SK-N-SH (cell line): ENCODE data around the gene ZNF407. TPM values are rescaled to one million over a fixed set of nuclear protein-coding genes. Genes with fewer than 3 reads are reported as not detected.

ENCODE experiments used
- CTCF ChIA-PET: fragments of 300-600, 350-600 bp; formaldehyde crosslinking; extraction: SDS; loops from one replicate; lab custom pipeline; 2021; lab: Yijun Ruan, JAX
- POLR2A ChIA-PET: fragments of 350-600 bp; sonication (Branson Sonifier 250); formaldehyde crosslinking; extraction: SDS; loops from one replicate; lab custom pipeline; 2020; ENCODE audit warnings: antibody characterized with exemption, inconsistent platforms; lab: Yijun Ruan, JAX
- DNase-seq: peaks from one replicate; pipeline ENCODE4 v3.0.0; 2012
- H2AFZ ChIP-seq: fragments of 200-600 bp; sonication (generic); 2 replicates; pipeline ENCODE4 v1.8.1; 2016; ENCODE audit warnings: antibody characterized with exemption, mild to moderate bottlenecking, low read depth
- H3F3A ChIP-seq: fragments of 200-600 bp; sonication (generic); replicated peaks from 2 replicates; pipeline ENCODE3; 2016; ENCODE audit warnings: antibody characterized with exemption, mild to moderate bottlenecking; ENCODE audit not compliant: insufficient read depth
- H3K27ac ChIP-seq, 2 experiments: fragments of 200-500 bp in 1 of 2; fragments of 200-600 bp in 1 of 2; sonication (Bioruptor generic) in 1 of 2; sonication (generic), shearing (Covaris generic) in 1 of 2; 2 replicates each; pipeline versions ENCODE4 v1.5.1 to v1.6.1; 2014 to 2016; ENCODE audit warnings: low read depth in 2 of 2, inconsistent platforms in 1 of 2, low read length in 1 of 2, mild to moderate bottlenecking in 1 of 2, mixed read lengths in 1 of 2
- H3K27me3 ChIP-seq: fragments of 200-600 bp; sonication (generic), shearing (Covaris generic); 2 replicates; pipeline ENCODE4 v1.6.1; 2016; ENCODE audit warnings: mixed run types; ENCODE audit not compliant: insufficient read depth
- H3K36me3 ChIP-seq, 2 experiments: fragments of 200-500 bp in 1 of 2; fragments of 200-600 bp in 1 of 2; sonication (Bioruptor generic) in 1 of 2; sonication (generic) in 1 of 2; replicated peaks in 1 of 2; 2 replicates each; pipeline versions ENCODE3 to v1.5.1; 2014 to 2016; ENCODE audit warnings: low read length in 1 of 2, mild to moderate bottlenecking in 1 of 2; ENCODE audit not compliant: insufficient read depth in 2 of 2, control insufficient read depth in 1 of 2
- H3K4me1 ChIP-seq, 2 experiments: fragments of 200-500 bp in 1 of 2; fragments of 200-600 bp in 1 of 2; sonication (Bioruptor generic) in 1 of 2; sonication (generic), shearing (Covaris generic) in 1 of 2; 2 replicates each; pipeline versions ENCODE4 v1.5.1 to v1.6.1; 2014 to 2016; ENCODE audit warnings: low read depth in 1 of 2, low read length in 1 of 2, mixed run types in 1 of 2; ENCODE audit not compliant: insufficient read depth in 2 of 2, control insufficient read depth in 1 of 2
- H3K4me2 ChIP-seq: fragments of 200-600 bp; sonication (generic), shearing (Covaris generic); 2 replicates; pipeline ENCODE4 v1.6.1; 2017; ENCODE audit warnings: mixed run types
- H3K4me3 ChIP-seq, 2 experiments: fragments of 200-500 bp in 1 of 2; fragments of 200-600 bp in 1 of 2; sonication (Bioruptor generic) in 1 of 2; sonication (generic), shearing (Covaris generic) in 1 of 2; 2 replicates each; pipeline versions ENCODE4 v1.5.1 to v1.8.1; 2014 to 2016; ENCODE audit warnings: low read depth in 2 of 2, inconsistent platforms in 1 of 2, low read length in 1 of 2, mild to moderate bottlenecking in 1 of 2, mixed read lengths in 1 of 2, moderate library complexity in 1 of 2
- H3K79me2 ChIP-seq: fragments of 200-600 bp; sonication (generic); 2 replicates; pipeline ENCODE4 v1.8.1; 2017; ENCODE audit warnings: mild to moderate bottlenecking; ENCODE audit not compliant: insufficient read depth
- H3K9ac ChIP-seq: fragments of 200-600 bp; sonication (generic); 2 replicates; pipeline ENCODE4 v1.6.1; 2017; ENCODE audit warnings: mixed run types
- H3K9me2 ChIP-seq: fragments of 200-600 bp; sonication (generic); 2 replicates; pipeline ENCODE4 v1.6.1; 2017; ENCODE audit warnings: mixed run types
- H3K9me3 ChIP-seq: fragments of 200-600 bp; sonication (generic); 2 replicates; pipeline ENCODE4 v1.6.1; 2017; ENCODE audit warnings: mixed run types, mild to moderate bottlenecking, moderate library complexity
- H4K20me1 ChIP-seq: fragments of 200-600 bp; sonication (generic); 2 replicates; pipeline ENCODE4 v1.6.1; 2017; ENCODE audit warnings: mild to moderate bottlenecking, mixed run types; ENCODE audit not compliant: insufficient read depth
- CHD2 ChIP-seq: fragments of 150-350 bp; IDR thresholded peaks from 2 replicates; pipeline ENCODE4 v1.6.1; 2018; ENCODE audit warnings: low read length; ENCODE audit not compliant: partially characterized antibody
- MXI1 ChIP-seq: IDR thresholded peaks from 2 replicates; pipeline ENCODE4 v1.6.1; 2012; ENCODE audit warnings: mild to moderate bottlenecking, low read depth, low read length, improper control_type of control experiment
- PBX3 ChIP-seq: IDR thresholded peaks from 2 replicates; pipeline ENCODE4; 2012
- SMC3 ChIP-seq: IDR thresholded peaks from 2 replicates; pipeline ENCODE4 v1.6.1; 2012; ENCODE audit warnings: low read depth, low read length, improper control_type of control experiment
- ZBTB33 ChIP-seq: IDR thresholded peaks from 2 replicates; pipeline ENCODE4 v1.4.0; 2012; ENCODE audit warnings: low read depth, borderline replicate concordance
- WGBS: methylation state at CpG from one replicate; pipeline ENCODE4 v1.1.6; 2017; ENCODE audit warnings: low lambda C conversion rate; 5-methylcytosine and 5-hydroxymethylcytosine counted together
- polyA plus RNA-seq, 3 experiments: library from polyadenylated mRNA; depleted of rRNA; stranded (reverse); fragments of >200 nt; gene quantifications; 2 replicates each; pipeline ENCODE4 v1.2.3, GENCODE V29; 2012
- TF ChIP-seq, protein P1 (sequence below): fragments of 200-600 bp; sonication (generic); IDR thresholded peaks from 2 replicates; pipeline ENCODE4 v1.6.1; 2017; ENCODE audit warnings: antibody characterized with exemption, mild to moderate bottlenecking, moderate library complexity

Gene ZNF407
- polyA plus RNA-seq, 1 of the 3 experiments (the other 2 are of a cell fraction) = 2.6 TPM

GRCh38 chr18:74921057-74921820 is 323.6 kb downstream of the ZNF407 start:
- POLR2A ChIA-PET = no interaction called here

More at GRCh38 chr18:74921057-74921820, 323.6 kb downstream of the ZNF407 start:
- CTCF ChIA-PET = no interaction called here
- Histone ChIP-seq H3K4me2 (no peak overlapping the region), H3K79me2 (no peaks in the 10 kb centered on the region), H4K20me1 (no peaks in the 10 kb centered on the region), H3K27ac (no peak overlapping the region), H3K9ac (no peak overlapping the region), H3K27me3 (no peaks in the 10 kb centered on the region), H3K9me3 (no peaks in the 10 kb centered on the region), H2AFZ (no peak overlapping the region), H3F3A (no peaks in the 10 kb centered on the region), H3K4me3 (no peak overlapping the region), H3K4me1 (no peaks in the 10 kb centered on the region; a peak in 1 of 4 replicates), H3K9me2 (no peaks in the 10 kb centered on the region), H3K36me3 (no peaks in the 10 kb centered on the region)
- TF ChIP-seq SMC3 (no peak), ZBTB33 (no peak), PBX3 (no peak), MXI1 (no peak), CHD2 (no peak)
- TF ChIP-seq, protein P1, sequence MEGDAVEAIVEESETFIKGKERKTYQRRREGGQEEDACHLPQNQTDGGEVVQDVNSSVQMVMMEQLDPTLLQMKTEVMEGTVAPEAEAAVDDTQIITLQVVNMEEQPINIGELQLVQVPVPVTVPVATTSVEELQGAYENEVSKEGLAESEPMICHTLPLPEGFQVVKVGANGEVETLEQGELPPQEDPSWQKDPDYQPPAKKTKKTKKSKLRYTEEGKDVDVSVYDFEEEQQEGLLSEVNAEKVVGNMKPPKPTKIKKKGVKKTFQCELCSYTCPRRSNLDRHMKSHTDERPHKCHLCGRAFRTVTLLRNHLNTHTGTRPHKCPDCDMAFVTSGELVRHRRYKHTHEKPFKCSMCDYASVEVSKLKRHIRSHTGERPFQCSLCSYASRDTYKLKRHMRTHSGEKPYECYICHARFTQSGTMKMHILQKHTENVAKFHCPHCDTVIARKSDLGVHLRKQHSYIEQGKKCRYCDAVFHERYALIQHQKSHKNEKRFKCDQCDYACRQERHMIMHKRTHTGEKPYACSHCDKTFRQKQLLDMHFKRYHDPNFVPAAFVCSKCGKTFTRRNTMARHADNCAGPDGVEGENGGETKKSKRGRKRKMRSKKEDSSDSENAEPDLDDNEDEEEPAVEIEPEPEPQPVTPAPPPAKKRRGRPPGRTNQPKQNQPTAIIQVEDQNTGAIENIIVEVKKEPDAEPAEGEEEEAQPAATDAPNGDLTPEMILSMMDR = no peak
- DNase-seq = no peak
- 96% methylated on average over 13 of the region's 13 CpGs for WGBS
